HG03108 (cell line): Measurements from ENCODE around the gene IL17RE.
"Not testable (repeated sequence)": the region's sequence is repeated elsewhere in the genome, so short reads cannot be mapped to it uniquely, and the experiment has no call there.

Source experiments
- ATAC-seq: cut with Tn5 transposase; IDR thresholded peaks from one replicate; pipeline ENCODE4 v1.9.1; 2021; ENCODE audit warnings: moderate library complexity; ENCODE audit not compliant: unreplicated experiment

Gene IL17RE

DNA sequence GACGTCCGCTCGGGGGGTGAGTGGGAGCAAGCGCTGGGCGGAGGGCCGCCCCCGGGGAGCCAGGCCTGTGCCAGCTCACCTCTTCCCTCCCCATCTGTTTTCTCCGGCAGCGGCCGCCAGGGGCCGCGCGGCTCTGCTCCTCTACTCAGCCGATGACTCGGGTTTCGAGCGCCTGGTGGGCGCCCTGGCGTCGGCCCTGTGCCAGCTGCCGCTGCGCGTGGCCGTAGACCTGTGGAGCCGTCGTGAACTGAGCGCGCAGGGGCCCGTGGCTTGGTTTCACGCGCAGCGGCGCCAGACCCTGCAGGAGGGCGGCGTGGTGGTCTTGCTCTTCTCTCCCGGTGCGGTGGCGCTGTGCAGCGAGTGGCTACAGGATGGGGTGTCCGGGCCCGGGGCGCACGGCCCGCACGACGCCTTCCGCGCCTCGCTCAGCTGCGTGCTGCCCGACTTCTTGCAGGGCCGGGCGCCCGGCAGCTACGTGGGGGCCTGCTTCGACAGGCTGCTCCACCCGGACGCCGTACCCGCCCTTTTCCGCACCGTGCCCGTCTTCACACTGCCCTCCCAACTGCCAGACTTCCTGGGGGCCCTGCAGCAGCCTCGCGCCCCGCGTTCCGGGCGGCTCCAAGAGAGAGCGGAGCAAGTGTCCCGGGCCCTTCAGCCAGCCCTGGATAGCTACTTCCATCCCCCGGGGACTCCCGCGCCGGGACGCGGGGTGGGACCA is 30.4 kb downstream of the IL17RE start:
- peak; percentile 60 for ATAC-seq

DNA sequence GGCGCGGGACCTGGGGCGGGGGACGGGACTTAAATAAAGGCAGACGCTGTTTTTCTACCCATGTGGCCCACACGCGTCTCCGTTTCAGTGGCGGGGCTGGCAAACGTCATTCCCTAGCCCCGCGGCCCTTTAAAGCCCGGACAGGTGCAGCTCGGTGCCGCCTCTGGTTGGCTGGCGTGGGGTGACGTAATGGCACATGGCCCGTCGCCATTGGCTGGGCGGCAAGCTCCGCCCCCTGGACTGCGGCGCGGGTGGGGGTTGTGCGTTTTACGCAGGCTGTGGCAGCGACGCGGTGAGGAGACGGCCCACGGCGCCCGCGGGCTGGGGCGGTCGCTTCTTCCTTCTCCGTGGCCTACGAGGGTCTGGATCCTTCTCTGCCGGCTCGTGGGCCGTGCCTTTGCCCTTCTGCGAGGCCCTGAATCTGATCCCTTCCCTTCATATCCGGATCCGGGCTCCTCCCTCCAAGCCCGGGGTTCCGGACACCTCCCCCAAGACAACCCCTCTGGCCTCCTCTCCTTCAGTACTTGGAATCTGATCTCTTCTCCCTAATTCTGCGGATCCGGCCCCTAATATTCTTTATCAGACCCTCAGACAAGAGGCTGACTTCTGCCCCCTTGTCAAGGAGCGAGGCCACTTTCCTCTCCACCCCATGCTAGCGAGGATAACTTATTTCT is 31.1 kb downstream of the IL17RE start, which contains the start of gene CRELD1:
Gene CRELD1, plus strand, starts transcription at position 274 of the 674 bp plus-strand sequence. CDS start 605 bp downstream, outside the sequence.
- ATAC-seq = peak; percentile 89

DNA sequence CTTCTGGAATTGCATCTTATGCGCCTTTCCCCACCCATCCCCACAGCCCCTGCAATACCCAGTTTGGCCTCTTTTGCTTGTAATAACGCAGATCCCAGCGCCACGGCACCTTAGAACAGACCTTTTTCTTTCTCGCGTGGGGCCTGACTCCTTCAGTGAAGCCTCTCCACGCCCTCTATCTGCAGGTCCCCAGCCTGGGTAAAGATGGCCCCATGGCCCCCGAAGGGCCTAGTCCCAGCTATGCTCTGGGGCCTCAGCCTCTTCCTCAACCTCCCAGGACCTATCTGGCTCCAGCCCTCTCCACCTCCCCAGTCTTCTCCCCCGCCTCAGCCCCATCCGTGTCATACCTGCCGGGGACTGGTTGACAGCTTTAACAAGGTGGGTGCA is 31.6 kb downstream of the IL17RE start:
- ATAC-seq = no peak

DNA sequence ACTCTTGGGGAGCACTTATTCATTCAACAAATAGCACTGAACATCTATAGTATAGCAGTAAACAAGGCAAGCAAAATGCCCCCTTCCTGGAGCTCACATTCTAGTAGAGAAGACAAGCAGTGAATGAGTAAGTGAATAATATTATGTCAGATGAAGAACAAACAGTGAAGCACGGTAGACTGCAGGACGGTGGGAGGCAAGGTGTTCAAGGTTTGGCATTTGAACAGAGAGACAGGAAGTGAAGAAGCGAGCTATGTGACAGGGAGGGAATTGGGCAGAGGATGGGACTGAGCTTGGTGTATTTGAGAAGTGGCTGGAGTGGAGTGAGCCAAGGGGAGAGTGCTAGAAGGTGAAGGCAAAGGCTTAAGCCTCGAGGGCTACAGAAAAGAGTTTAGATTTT is 32.3 kb downstream of the IL17RE start:
- no peak for ATAC-seq

DNA sequence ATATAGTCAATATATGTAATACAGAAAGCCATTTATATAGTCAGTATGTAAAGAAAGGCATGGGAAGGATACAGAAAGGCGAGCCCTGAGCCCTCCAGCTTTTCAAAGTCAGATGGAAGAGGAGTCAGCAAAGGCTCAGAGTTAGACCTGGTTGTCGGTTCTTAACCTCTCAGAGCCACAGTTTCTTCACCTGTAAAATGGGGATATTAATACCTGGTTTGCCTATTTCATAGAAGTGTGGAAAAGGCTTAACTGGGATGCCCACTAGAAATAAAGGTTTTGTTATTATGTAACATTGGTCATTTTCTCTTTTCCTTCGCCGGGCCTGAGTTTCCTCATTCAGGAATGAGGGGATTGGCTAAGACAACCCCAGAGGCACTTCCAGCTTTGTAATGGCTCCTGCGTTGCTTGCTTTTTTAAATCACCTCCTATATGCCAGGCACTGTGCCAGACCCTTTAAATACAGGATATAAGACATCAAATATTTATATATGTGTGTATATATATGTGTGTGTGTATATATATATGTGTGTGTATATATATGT is 33.4 kb downstream of the IL17RE start:
- no peak for ATAC-seq

DNA sequence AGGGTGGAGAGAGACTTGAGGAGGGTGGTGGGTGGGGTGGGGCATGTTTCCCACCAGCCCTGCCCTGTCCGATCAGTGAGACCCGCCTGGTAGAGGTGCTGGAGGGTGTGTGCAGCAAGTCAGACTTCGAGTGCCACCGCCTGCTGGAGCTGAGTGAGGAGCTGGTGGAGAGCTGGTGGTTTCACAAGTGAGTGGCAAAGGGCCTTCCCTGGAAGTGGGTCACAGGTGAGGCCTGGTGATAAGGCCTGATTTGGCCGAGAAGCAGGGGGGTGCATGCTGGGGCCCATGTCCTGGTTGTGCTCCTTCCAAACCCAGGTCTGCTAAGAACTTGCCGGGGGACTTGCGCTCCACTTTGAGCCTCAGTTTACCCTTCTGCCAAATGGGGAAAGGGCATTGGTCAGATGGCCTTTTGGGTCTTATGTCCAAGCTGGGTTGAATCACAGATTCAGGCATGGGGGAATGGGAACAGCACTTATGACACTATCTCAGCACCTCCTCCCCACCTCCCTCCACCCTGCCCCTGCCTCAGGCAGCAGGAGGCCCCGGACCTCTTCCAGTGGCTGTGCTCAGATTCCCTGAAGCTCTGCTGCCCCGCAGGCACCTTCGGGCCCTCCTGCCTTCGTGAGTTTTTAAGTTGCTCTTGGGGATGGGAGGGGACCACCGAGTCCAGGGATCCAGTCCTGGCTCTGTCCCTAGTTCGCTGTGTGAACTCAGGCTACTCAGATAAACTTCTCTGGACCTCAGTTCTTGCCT is 35.0 kb downstream of the IL17RE start:
- no peak for ATAC-seq

DNA sequence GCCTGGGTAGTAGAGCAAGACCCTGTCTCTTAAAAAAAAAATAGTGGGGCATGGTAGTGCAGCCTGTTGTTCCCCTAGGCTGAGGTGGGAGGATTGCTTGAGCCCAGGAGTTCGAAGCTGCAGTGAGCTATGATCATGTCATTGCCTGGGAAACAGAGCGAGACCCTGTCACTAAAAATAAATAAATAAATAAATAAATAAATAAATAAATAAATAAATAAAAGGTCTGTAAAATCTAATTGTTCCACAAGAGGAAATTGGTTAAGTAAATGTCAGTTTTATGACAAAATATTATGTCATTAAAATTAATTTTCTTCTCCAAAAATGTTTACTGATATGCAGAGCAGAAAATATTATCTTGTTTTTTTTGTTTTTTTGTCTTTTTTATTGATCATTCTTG is 36.3 kb downstream of the IL17RE start:
- no peak for ATAC-seq

DNA sequence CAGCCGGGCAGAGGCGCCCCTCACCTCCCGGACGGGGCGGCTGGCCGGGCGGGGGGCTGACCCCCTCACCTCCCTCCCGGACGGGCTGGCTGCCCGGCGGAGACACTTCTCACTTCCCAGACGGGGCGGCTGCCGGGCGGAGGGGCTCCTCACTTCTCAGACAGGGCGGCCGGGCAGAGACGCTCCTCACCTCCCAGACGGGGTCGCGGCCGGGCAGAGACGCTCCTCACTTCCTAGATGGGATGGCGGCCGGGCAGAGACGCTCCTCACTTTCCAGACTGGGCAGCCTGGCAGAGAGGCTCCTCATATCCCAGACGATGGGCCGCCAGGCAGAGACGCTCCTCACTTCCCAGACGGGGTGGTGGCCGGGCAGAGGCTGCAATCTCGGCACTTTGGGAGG is 37.3 kb downstream of the IL17RE start:
- not testable (repeated sequence) for ATAC-seq

DNA sequence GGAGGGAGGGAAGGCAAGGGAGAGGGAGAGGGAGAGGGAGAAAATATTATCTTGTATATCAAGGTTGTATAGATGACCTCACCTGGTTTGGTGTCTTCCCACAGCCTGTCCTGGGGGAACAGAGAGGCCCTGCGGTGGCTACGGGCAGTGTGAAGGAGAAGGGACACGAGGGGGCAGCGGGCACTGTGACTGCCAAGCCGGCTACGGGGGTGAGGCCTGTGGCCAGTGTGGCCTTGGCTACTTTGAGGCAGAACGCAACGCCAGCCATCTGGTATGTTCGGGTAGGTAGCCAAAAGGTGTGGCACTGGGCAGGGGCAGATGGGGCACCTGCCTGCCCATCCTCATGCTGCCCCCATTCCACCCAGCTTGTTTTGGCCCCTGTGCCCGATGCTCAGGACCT is 38.1 kb downstream of the IL17RE start:
- no peak for ATAC-seq

DNA sequence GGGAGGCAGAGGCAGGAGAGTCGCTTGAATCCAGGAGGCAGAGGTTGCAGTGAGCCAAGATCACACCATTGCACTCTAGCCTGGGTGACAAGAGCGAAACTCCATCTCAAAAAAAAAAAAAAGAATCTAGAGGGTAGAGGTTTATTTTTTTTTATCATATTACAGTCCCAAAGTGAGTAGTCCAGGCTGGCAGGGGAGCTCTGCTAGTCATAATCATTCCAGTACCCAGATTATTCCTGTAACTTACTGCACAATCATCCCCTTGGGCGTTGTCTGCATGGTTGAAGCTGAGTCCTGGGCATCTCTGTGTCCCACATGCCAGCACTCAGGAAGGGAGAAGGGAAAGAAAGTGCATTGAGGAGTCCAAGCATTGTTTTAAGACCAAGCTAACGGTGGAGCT is 39.5 kb downstream of the IL17RE start:
- no peak for ATAC-seq

DNA sequence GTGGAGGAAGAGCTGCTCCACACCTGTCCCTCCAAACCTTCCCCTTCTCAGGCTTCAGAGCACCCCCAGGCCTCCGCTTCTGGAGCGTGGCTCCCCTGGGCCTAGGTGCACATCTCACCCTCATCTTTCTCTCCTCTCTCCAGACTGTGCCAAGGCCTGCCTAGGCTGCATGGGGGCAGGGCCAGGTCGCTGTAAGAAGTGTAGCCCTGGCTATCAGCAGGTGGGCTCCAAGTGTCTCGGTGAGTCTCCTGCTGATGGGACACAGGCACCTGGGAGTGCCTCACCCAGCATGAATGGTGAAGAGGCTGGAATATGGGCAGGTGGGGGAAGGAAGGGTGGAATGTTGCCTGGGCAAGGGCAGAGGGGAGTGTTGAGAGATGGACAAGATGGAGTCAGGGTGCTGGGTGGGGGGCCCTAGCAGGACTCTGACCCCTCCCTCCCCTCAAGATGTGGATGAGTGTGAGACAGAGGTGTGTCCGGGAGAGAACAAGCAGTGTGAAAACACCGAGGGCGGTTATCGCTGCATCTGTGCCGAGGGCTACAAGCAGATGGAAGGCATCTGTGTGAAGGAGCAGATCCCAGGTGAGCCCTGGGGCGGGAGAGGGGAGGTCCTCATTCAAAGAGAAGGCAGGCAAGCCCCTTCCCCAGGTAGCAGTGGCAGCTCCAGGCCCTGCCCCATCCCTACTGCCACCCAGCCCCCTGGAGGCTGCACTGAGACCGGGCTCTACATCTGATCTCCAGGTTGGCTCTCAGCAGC is 40.5 kb downstream of the IL17RE start:
- ATAC-seq = no peak

DNA sequence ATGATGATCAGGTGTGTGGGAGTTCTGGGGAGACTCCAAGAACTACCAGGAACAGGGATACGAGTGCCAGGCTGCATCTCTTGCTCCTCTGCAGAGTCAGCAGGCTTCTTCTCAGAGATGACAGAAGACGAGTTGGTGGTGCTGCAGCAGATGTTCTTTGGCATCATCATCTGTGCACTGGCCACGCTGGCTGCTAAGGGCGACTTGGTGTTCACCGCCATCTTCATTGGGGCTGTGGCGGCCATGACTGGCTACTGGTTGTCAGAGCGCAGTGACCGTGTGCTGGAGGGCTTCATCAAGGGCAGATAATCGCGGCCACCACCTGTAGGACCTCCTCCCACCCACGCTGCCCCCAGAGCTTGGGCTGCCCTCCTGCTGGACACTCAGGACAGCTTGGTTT is 41.6 kb downstream of the IL17RE start:
- no peak for ATAC-seq

DNA sequence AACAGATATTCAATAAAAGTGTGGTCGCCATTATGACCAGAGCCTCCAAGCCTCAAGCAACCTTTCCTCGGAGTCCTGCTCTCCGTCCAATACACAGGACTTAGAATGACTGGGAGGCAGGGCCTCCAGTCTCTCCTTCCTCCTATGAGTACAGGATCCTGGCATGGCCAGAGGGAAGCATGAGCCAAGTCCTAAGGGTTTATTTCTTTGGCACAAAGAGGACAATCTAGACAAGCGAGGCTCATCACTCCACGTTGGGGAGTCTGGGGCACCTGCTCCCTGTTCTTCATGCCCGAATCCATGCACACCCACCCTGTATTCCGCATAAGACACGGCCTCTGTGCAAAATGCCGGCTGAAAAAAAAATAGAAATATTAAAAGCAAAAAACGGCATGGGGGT is 42.7 kb downstream of the IL17RE start:
- ATAC-seq = no peak

DNA sequence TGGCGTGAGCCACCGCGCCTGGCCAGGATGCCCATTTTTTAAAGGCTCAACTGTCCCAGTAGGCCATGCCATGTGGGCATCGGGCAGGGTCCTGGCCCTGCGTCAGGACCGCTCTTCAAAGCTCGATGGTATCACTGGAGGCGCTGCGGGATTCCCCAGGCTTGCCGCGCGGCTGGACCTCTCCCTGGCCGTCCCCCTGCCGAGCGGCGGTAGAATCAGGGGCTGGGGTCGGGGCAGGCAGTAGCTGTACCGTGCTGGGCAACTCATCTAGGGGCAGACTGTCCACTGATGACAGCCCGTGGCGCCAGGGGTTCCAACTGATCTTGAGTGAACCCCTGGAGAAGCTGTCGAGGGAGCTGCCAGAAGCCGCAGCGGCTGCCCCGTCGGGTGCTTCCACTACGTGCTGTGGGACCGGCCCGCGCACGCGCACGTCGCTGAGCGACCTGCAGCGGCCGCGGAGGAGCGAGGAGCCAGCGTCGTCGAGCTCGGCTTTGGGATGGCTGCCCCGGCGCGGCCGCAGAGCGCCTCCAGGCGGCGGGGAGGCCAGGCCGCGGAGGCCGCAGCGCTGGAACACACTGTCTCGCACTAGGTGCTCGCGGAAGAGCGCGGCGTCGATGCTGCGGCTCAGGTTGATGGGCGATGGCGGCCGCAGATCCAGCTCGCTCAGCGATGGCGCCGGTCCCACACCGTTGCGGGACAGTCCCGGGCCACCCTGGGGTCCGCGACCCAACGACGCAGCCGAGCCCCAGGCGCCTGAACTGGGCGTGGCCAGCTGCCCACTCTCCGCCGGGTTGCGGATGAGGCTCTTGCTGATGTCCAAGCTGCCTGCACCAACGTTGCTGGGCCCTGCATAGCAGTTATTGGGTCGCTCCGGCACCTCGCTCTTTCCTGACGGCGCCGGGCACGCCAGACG is 43.7 kb downstream of the IL17RE start:
- no peak for ATAC-seq

DNA sequence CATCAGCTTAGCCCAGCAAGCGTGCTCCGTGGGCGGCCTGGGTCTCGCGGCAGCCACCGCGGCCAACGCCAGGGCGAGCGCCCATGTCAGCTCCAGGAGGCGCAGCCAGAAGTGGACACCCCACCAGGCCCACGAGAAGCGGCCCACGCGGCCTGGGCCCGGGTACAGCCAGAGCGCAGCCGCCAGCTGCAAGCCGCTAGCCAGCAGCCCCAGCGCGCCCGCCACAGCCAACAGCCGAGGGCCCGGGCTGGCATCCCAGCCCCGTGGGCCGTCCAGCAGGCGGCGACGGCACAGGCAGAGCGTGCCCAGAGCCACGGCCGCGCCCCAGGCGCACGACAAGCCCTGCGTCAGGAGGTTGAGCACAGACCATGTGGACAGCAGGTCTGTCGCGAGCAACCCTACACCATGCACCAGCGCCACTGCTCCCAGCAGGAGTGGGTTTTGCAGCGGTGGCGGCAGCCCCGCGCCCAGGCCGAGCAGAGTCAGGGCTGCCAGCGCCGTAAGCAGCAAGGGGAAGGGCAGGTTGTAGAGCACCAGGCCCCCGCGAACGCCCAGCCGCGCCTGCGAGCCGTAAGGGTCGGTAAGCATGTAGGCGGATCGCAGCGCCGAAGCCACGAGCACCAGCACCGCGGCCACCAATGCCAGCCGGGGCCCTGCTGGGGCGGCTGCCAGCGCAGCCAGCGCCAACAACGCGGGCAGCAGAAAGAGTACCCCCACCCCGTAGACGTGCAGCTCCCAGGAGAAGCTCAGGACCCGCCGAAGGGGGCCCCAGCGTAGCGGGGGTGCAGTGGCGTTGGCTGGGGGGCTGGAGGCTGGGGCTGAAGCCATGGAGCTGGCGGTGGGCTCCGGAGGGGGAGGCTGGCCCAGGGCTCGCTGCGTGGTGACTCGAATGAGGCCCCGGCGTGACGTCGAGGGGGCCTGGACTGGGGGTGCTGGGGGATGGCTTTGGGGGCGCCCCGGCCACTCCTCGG is 44.7 kb downstream of the IL17RE start:
- ATAC-seq = no peak

DNA sequence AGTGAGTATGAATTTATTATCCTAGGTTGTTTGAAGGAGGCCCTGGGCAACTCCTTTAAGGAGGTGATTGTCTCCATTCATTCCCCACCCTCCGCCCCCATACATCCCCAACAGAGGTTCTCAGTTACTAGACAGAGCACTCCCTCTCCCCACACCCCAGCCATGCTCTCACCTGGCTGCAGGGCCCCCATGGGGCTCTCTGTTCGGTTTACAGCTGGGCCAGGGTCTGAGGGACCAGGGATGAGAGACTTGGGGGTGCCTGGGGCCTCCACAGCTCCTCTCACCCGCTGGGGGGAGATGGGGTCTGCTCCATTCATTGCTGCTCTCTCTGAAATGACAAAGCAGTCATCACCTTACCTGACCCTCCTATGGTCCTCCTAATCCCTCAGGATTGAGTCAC is 45.9 kb downstream of the IL17RE start:
- no peak for ATAC-seq

DNA sequence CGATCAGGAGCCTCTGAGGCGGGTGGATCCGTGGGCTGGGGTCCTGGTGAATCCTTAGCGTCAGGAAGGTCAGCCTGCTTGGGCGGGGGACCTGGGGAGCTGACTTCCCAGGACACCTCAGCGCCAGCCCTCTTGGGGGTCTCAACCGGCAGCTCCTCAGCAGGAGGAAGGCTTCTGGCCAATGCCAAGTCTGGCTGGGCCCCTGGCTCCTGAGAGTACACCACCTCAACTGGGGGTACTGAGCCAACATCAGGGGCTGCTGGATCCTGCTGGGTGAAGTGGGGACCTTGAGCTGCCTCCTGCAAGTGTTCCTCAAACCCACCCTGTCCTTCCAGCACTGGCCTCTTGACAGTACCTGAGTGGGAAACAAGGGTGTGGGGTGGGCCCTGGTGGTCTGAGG is 46.5 kb downstream of the IL17RE start:
- ATAC-seq = no peak

DNA sequence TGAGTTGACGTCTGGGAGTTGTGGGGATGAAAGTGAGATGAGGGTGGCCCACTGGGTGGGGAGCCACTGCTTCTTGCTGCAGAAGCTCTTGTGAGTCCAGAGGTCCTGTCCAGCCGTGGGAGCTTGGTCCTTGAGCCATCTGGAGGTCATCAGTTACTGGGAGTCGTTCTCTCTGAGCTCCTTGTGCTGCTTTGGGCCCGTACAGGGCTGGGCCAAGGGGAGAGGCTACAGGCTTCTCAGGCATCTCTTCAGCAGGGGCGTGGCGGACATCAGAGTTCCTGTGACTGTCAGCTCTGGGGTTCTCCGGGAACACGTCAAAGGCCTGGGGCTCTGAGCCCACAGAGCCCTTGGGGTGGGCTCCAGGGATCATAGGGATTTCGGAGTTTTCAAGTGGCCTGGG is 47.0 kb downstream of the IL17RE start:
- no peak for ATAC-seq

DNA sequence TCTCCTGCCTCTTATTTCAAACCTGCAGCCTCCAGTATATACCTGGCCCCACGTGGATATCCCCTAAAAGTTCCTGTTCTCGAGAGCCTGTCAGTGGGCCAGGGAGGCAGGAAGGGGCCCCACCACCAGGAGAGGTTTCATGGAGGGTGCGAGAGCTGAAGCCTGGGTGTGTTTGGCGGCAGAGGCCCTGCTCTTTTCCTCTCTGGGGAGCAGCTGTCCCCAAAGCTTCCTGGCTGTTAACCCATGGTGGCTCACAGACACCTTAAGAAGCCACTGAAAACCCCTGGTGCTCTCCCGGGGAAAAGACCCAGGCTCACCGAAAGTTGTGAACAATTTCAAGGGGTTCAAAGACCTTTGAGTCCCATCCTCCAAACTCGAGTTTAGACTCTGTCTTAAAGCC is 48.5 kb downstream of the IL17RE start:
- peak; percentile 39 for ATAC-seq
